Suprapubic skin (tissue), 4 donors: ENCODE measurements around the gene TGM6. TPM values are rescaled to one million over a fixed set of nuclear protein-coding genes. Genes with fewer than 3 reads are reported as not detected.

Source experiments
- DNase-seq, 2 donors: peaks; one replicate each; pipeline ENCODE4 v3.0.0-alpha.2; 2019; ENCODE audit warnings: low spot score in 2 of 2
- H3K27ac ChIP-seq: fragments of 200-600 bp; sonication (generic); one replicate; pipeline ENCODE4 v1.5.1; 2019
- H3K27me3 ChIP-seq: fragments of 200-600 bp; sonication (generic); one replicate; pipeline ENCODE4 v1.5.1; 2019
- H3K36me3 ChIP-seq: fragments of 200-600 bp; sonication (generic); one replicate; pipeline ENCODE4 v1.5.1; 2019
- H3K4me1 ChIP-seq: fragments of 200-600 bp; sonication (generic); one replicate; pipeline ENCODE4 v1.5.1; 2019
- H3K4me3 ChIP-seq: fragments of 200-600 bp; sonication (generic); one replicate; pipeline ENCODE4 v1.5.1; 2019; ENCODE audit warnings: mild to moderate bottlenecking
- H3K9me3 ChIP-seq: fragments of 200-600 bp; sonication (generic); one replicate; pipeline ENCODE4 v1.5.1; 2019
- EP300 ChIP-seq: sonication (generic); formaldehyde crosslinking; IDR thresholded peaks from one replicate; pipeline ENCODE4 v1.6.1; 2017; ENCODE audit warnings: antibody characterized with exemption
- POLR2A ChIP-seq, 2 donors: fragments of 450-650 bp; IDR thresholded peaks; one replicate each; pipeline ENCODE4 v1.6.1; 2017; ENCODE audit warnings: antibody characterized with exemption in 2 of 2, mild to moderate bottlenecking in 2 of 2, moderate library complexity in 2 of 2
- POLR2AphosphoS5 ChIP-seq, 3 donors: sonication (generic); formaldehyde crosslinking; IDR thresholded peaks; one replicate each; pipeline ENCODE4 v1.6.1; 2017; ENCODE audit warnings: antibody characterized with exemption in 3 of 3
- WGBS: methylation state at CpG from one replicate; pipeline ENCODE4 v1.1.5; 2018; 5-methylcytosine and 5-hydroxymethylcytosine counted together
- total RNA-seq, 4 donors: library from RNA; depleted of rRNA; stranded (reverse); fragments of >200 nt; gene quantifications; one replicate each; pipeline ENCODE4 v1.1.0, GENCODE V29; 2016
- TF ChIP-seq, protein P1 (sequence below), 2 donors: fragments of 200-600 bp in 1 of 2; fragments of 450-650 bp in 1 of 2; sonication (generic) in 1 of 2; IDR thresholded peaks; one replicate each; pipeline ENCODE4 v1.5.1; 2016 to 2019; ENCODE audit warnings: antibody characterized with exemption in 2 of 2, mild to moderate bottlenecking in 1 of 2, moderate library complexity in 1 of 2

The TGM6 gene
- total RNA-seq, 4 donors from 2014 or later = 0.32 to 1.4 (median 0.78) TPM

DNA sequence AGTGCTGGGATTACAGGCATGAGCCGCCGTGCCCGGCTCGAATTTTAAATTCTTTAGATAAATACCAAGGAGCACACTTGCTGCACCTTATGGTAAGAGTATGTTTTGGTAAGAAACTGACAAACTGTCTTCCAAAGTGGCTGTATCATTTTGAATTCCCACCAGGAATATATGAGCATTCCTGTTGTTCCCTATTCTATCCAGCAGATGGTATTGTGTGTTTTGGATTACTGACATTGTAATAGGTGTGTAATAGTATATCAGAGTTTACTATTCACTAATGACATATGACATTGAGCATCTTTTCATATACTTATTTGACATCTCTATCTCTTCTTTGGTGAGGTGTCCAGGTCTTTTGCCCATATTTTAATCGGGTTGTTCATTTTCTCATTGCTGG, 40.5 kb downstream of the TGM6 start:
- Histone ChIP-seq H3K36me3 (no peaks in the 10 kb centered on the region), H3K4me1 (no peaks in the 10 kb centered on the region), H3K27me3 (peaks cover 2% of the 10 kb centered on the region), H3K9me3 (no peaks in the 10 kb centered on the region), H3K4me3 (no peak overlapping the region), H3K27ac (no peak overlapping the region)
- 78% methylated on average over 5 of the region's 5 CpGs for WGBS
- DNase-seq = no peak
- TF ChIP-seq, protein P1, sequence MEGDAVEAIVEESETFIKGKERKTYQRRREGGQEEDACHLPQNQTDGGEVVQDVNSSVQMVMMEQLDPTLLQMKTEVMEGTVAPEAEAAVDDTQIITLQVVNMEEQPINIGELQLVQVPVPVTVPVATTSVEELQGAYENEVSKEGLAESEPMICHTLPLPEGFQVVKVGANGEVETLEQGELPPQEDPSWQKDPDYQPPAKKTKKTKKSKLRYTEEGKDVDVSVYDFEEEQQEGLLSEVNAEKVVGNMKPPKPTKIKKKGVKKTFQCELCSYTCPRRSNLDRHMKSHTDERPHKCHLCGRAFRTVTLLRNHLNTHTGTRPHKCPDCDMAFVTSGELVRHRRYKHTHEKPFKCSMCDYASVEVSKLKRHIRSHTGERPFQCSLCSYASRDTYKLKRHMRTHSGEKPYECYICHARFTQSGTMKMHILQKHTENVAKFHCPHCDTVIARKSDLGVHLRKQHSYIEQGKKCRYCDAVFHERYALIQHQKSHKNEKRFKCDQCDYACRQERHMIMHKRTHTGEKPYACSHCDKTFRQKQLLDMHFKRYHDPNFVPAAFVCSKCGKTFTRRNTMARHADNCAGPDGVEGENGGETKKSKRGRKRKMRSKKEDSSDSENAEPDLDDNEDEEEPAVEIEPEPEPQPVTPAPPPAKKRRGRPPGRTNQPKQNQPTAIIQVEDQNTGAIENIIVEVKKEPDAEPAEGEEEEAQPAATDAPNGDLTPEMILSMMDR (IDR thresholded peaks at IDR 0.05) = no peak
- TF ChIP-seq EP300 = no peak

DNA sequence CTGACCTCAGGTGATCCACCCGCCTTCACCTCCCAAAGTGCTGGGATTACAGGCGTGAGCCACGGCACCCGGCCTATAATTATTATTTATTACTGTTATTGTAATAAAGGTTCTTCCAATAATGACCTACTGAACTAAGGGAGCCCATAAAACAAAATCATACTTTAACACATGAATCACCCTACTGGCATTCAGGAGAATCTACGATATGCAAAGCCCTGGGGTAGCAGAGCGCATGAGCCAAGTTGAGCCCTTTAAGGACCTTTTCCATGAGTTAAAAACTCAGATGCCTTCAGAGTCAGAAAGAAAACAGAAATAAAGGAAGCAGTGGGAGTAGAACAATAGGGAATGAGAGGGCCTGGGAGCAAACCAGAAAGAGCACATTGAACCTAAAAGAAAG, 48.4 kb downstream of the TGM6 start:
- no peak for DNase-seq
- 62% methylated on average over 6 of the region's 6 CpGs for WGBS
- Histone ChIP-seq H3K4me3 (no peak overlapping the region), H3K36me3 (no peaks in the 10 kb centered on the region), H3K27me3 (no peaks in the 10 kb centered on the region), H3K4me1 (no peaks in the 10 kb centered on the region), H3K9me3 (no peaks in the 10 kb centered on the region), H3K27ac (no peak overlapping the region)
- TF ChIP-seq, protein P1 (IDR thresholded peaks at IDR 0.05) = no peak
- TF ChIP-seq POLR2AphosphoS5 (IDR thresholded peaks at IDR 0.05) = no peak
- TF ChIP-seq POLR2A (IDR thresholded peaks at IDR 0.05) = no peak
- no peak for TF ChIP-seq EP300

DNA sequence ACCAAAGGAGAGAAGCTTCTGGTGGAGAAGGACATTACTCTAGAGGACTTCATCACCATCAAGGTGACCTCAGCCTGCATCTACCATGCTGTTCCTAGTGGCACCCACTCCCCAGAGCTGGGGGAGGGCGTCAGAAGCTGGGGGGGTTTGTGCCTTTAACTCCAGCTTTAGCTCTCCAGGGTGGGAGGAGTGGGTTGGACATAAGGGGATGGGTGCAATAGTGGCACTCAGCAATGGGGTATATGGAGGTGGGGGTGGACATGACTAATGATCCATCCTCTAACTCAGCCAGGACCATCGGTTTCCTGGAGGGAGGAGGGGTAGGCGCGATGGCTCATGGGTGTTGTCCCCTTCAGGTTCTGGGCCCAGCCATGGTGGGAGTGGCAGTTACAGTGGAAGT, 49.8 kb downstream of the TGM6 start:
- Histone ChIP-seq H3K4me3 (no peak overlapping the region), H3K4me1 (no peaks in the 10 kb centered on the region)

DNA sequence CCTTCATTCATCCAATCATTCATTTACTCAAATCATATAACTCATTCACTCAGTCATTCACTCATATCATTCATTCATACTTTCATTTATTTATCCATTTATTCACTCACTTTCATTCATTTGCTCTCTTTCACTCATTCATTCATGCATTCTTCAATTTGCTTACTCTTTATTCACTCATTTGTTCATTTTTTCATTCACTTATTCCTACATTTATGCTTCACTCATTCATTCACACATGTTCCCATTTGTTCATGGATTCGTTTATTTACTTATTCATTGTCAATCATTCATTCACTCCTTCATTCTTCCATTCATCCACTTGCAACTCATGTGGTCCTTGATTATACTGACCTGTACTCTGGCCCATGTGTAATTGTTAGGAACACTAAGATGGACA, 50.5 kb downstream of the TGM6 start:
- H3K27me3 ChIP-seq = no peaks in the 10 kb centered on the region
- TF ChIP-seq POLR2A (IDR thresholded peaks at IDR 0.05) (no peak), EP300 (no peak), POLR2AphosphoS5 (IDR thresholded peaks at IDR 0.05) (no peak)
- TF ChIP-seq, protein P1 (IDR thresholded peaks at IDR 0.05) = no peak
- no peak for DNase-seq
- no peak overlapping the region for H3K4me3 ChIP-seq
- no peaks in the 10 kb centered on the region for H3K36me3 ChIP-seq
- no peaks in the 10 kb centered on the region for H3K9me3 ChIP-seq
- H3K27ac ChIP-seq = no peak overlapping the region
- 72% methylated on average over 1 of the region's 1 CpG for WGBS
- no peaks in the 10 kb centered on the region for H3K4me1 ChIP-seq

More for the DNA sequence above, 49.8 kb downstream of the TGM6 start:
- H3K36me3 ChIP-seq = no peaks in the 10 kb centered on the region
- no peaks in the 10 kb centered on the region for H3K27me3 ChIP-seq
- no peak for DNase-seq
- no peaks in the 10 kb centered on the region for H3K9me3 ChIP-seq
- no peak overlapping the region for H3K27ac ChIP-seq
- TF ChIP-seq EP300 = no peak
- TF ChIP-seq, protein P1 (IDR thresholded peaks at IDR 0.05) = no peak
- no peak for TF ChIP-seq POLR2AphosphoS5 (IDR thresholded peaks at IDR 0.05)
- TF ChIP-seq POLR2A (IDR thresholded peaks at IDR 0.05) = no peak
- 73% methylated on average over 4 of the region's 4 CpGs for WGBS

DNA sequence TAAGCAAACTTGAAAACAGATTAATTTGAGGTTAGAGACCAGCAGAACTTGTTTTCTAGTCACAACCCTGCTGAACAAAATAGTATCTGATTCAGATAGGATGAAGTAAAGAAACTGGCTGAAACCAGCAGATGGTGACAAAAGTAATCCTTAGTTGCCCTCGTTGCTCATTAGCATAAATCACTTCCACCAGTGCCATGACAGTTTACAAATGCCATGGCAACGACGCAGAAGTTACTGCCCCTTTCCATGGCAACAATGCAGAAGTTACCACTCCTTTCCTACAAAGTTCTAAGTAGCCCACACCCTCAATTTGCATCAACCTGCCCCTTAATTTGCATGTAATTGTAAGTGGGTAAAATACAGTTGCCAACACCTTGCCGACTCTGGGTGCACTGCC, 66.1 kb downstream of the TGM6 start:
- H3K36me3 ChIP-seq = no peaks in the 10 kb centered on the region
- H3K4me3 ChIP-seq = no peak overlapping the region
- no peak for DNase-seq
- TF ChIP-seq POLR2AphosphoS5 (IDR thresholded peaks at IDR 0.05) (no peak), EP300 (no peak), POLR2A (IDR thresholded peaks at IDR 0.05) (no peak)
- TF ChIP-seq, protein P1 (IDR thresholded peaks at IDR 0.05) = no peak
- H3K27ac ChIP-seq = no peak overlapping the region
- H3K27me3 ChIP-seq = no peaks in the 10 kb centered on the region
- no peaks in the 10 kb centered on the region for H3K9me3 ChIP-seq
- H3K4me1 ChIP-seq = peaks cover 10% of the 10 kb centered on the region
- WGBS = 70% methylated on average over 4 of the region's 4 CpGs
